Sciatic nerve (tissue), 2 donors: ENCODE data around the gene RAMACL. TPM values are rescaled to one million over a fixed set of nuclear protein-coding genes. Genes with fewer than 3 reads are reported as not detected.
"Not testable (repeated sequence)": the region's sequence is repeated elsewhere in the genome, so short reads cannot be mapped to it uniquely, and the experiment has no call there.

Experiments used
- ATAC-seq: fragments of 200-7000 bp; cut with Tn5 transposase; one replicate; pipeline ENCODE4 v1.9.1; 2020; ENCODE audit warnings: mild to moderate bottlenecking, moderate library complexity
- DNase-seq: peaks from one replicate; pipeline ENCODE4 v3.0.0-alpha.2; 2020; ENCODE audit warnings: low spot score
- intact Hi-C: fragments of 100-400 bp; cut with DNase I; formaldehyde crosslinking; loops from one replicate; pipeline ENCODE4 v1.14.2; 2022
- total RNA-seq: library from RNA; stranded (reverse); fragmentation: NEBNext Ultra II Directional; extraction: Animal tissue kit (Norgen Biotek cat#: 25700); gene quantifications from one replicate; pipeline ENCODE4 v1.2.1, GENCODE V29; 2021
- donor health status: DM: no; HTN: no; CAD: no.
- donor health status: DM: no; HTN: no; CAD: no.

RAMACL gene
- total RNA-seq = 4.3 TPM

DNA sequence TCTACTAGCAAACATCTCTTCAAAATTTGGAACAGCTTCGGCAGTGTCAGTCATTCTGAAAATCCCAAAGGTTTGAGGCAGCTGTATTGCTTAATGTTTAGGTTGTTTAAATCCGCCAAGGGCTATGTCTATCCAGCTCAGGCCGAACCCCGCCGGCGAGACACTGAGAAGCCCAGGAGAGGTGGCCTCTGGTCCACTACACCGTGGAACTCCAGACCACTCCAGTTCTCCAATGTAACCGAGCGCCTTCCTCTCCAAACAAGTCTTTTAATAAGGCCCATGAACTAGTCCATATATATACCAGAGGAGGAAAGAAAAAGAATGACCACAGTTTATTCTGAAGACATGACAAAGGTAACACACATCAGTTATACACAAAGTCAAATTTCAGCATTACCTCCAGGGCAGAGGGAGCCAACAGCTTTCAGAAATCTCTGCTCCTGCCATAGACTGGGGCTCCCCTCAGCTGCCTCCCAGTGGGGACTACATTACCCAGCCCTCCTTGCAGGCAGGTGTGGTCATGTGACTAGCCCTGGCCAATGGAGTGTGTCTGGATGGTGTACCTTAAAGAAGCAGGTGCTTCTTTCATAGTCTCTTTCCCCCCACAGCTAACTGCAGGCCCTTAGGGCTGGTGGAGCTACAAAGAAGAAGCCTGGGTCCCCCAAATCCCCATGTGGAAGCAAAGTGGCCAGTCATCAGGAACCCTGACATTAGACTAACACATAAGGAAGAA is at the start of gene RAMACL:
Gene RAMACL (minus strand): TSS at position 255 of the 733 bp plus-strand sequence. CDS start 201 bp downstream, at position 54.
- ATAC-seq = no peak
- intact Hi-C loops = no loop called here

DNA sequence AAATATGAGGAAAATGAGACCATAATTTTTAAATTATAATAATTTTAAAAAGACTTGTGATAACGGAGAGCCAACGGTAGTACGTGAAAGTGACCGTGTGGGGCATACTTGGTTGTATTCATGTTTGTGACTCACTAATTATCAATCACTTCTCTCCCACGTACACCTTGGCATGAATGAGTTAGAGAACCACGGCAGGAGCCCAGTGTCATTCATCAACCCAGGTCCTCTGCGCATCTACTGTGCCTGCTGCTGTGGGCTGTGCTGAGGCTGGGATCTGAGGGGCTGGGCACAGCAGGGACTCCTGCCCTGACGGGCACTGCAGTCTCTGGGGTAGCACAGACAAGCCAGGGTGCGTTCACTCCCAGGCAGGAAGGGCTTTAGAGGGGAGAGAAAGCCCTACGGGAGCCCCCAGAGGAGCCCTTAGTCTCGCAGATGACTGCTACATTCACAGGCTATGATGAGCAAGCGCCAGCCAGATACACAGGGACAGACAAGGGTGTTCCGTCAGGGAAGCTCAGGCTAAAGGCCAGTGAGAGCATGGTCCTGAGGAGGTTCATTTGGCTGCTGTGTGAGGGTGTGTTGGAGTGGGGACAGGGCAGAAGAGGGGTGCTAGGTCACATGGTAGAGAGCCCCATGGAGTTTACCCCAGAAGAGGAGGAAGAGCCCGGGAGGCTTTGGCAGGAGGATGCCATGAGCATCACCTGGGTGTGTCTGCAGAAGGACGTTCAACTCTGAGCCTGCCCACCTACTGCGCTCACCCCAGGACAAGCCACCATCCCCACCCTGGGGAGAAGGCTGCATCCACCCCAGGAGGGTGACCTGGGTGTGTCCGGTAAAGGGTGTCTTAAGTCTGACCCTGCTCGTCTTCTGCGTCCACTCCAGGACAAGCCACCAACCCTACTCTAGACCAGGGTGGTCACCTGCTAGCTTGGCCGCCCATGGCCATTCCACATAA is 48.8 kb upstream of the RAMACL start:
- ATAC-seq = no peak
- intact Hi-C loops = no loop called here
- DNase-seq = no peak

More for the DNA sequence above, at the start of gene RAMACL:
- no peak for DNase-seq

DNA sequence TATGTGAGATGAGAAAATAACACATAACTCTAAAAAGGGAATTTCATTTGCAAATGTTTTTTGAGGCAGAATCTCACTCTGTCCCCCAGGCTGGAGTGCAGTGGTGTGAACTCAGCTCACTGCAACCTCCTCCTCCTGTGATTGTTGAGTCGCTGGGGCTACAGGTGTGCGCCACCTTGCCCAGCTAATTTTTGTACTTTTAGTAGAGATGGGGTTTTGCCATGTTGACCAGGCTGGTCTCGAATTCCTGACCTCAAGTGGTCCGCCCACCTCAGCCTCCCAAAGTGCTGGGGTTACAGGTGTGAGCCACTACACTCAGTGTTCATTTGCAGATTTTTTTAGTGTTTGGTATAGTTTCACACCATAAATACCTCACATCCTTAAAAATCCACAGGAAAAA is 48.1 kb upstream of the RAMACL start:
- ATAC-seq, DNase-seq, intact Hi-C loops: not testable (repeated sequence)

DNA sequence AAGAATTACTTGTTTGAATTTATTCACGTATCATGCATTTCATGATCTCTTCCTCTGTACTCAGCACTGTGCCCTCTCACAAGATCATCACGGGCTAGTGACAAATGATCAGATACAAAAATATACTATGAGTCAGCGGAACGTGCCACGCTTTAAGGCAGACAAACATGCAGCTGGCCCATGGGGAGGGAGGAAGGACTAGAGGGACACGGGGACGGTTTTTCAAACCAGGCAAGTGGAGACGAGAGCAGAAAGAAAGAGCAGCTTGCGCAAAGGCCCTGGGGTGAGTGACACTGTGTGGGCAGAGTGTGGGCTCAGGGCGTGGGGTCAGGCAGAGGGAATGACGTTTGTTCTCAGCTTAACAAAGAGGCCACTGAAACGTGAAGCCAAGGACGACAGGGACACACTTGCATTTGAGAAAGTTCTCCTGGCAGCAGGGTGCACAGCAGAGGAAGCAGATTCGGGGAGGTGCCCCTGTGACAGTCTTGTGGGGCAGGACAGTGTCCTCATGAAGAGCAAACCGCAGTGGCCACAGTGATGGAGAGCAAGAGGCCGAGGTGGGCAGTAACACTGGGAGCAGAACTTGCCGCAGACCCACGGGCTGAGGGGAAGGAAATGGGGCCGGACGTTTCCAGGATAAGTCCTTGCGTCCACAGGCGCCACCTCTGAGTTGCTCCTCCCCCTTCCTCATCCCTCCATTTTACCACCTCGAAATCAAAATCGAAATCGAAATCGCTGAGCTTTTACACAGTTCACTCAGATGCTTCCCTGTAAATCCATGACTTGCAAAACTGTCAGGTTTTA is 47.5 kb upstream of the RAMACL start:
- intact Hi-C loops = no loop called here
- no peak for DNase-seq
- peak; percentile 51 for ATAC-seq

DNA sequence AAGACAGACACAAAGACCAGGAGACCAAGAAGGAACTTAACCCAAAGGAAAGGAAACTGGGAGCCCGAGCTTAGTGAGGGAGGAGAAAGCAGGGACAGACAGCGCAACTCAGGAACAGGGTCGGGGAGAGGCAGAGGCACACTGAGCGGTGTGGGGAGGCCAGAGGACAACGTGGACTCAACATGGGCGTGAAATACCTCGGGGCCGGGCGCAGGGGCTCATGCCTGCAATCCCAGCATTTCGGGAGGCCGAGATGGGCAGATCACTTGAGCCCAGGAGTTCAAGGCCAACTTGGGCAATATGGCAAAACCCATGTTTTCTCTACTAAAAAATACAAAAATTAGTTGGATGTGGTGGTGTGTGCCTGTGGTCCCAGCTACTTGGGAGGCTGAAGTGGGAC is 46.3 kb upstream of the RAMACL start:
- DNase-seq = no peak
- intact Hi-C loops = no loop called here

DNA sequence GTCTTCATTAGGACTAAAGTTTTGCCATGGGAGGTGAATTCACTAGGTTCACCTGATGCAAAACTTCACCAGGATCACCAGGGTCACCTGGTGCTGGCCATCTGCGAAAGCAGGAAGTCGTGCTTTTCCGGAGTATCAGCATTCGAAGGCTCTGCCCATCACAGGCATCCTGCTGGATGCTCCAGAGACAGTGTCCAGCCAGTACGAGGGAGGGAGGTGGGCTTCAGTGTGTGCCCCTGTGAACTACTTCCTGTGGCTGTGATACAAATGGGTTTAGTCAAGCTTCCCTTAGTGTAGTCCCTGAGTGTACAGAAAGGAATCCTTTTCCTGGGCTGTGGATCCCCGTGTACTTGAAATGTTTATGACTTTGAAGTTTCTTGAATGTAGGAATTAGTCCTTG is 44.0 kb upstream of the RAMACL start:
- ATAC-seq (no peak), DNase-seq (no peak)
- intact Hi-C loops = no loop called here

More for the DNA sequence above, 46.3 kb upstream of the RAMACL start:
- ATAC-seq = no peak

DNA sequence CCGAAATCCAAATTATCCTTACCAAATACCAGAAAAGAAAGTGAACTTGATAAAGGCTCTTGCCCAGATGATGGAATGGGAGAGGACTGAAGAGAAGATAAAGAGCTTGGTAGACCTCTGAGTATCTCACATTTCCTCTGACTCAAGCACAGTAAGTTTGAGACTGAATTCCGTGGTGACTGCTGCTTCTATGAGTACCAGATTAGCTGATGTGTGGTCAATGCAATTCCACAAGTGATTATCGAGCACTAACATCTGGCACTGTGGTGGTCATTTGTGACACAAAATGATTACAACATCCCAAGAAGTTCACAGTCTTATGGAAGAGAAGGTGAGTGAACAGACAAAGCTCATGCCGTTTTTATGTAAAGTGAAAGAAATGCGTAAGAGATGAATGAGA is 43.1 kb upstream of the RAMACL start:
- DNase-seq (no peak), ATAC-seq (no peak)
- intact Hi-C loops = no loop called here

DNA sequence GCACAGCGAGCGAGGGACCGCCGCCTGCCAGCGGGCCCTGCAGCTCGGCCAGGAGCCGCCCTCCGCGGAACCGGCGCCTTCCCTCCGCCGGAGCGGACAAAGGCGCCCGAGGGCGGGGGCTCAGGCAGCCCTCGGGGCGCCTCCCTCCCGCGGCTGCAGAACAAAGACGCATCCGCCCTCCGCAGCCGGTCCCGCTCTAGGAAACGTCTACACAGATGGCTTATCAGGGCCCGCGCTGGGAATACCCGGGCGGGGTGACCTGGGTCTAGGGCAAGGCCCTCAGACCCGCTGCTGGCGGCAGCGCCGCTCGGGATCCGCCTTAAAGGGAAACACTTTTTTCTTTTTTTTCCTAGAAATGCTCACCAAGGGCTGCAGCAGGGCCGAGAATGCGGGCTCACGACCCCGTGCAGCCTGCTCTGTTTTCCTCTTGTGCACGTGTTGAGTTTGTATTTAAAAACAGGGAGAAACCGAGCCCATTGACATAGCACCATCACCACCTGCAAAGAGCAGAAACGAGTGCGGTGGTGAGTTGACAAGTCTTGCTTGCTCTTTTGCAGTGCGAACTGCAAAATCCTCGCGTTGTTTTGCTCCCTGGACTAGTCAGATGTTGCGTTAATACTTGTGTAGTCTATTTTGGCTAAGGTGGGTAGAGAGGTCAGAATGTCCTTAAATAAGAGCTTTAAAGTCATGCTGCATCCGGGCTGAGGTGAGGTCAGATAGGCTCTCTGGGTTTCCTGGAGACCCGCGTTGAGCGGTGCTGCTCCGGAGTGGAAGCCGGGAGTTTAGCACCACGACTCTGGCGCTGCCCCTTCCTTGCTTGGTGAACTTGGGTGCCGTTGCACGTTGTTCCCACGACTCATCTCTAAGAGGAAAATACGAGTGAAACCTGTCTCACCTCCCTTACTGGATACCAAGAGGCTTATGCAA is 41.7 kb upstream of the RAMACL start:
- peak; percentile 12 for ATAC-seq
- intact Hi-C loops = no loop called here

DNA sequence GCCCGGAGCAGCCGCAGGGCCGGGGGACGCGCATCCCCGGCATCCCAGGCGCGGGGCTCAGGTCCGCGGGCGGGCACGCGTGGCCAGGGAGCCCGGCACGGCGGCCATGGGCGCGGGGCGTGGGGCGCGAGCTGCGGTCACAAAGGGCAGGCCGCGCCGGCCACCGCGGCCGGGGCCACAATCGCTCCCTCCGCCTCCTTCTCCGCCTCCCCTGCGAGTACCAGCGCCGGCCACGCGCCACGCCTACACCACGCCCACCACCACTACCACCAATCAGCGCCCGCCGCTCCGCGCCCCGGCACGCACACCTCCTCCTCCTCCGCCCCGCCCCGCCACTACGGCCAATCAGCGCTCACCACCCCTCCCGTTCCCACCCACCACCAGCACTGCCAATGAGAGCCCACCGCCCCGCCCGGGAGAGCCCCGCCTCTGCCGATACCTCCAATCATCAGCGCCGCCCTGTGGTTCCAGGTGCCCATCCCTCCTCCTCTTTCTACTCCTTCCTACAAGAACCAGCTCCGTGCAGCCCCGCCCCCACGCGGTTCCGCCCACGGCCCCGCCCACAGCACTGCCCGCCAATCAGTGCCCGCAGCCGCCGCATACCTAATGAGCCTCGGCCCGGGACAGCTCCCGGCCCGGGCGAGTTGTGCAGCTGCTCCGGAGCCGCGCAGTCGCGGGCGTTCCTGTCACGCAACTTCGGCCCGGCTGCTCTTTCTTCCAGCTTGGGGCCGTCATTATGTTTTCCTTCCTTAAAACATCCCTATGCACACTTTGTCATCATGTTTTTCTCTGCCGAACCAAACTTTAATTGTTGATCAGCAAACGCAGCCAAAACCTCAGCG is 40.8 kb upstream of the RAMACL start, which contains the start of gene RPS6KA2:
Gene RPS6KA2 (minus strand): TSS at position 219 of the 842 bp plus-strand sequence. CDS start 232 bp downstream, outside the sequence.
- peak; percentile 100 for DNase-seq
- intact Hi-C loops = no loop called here
- ATAC-seq = peak; percentile 97

More for the DNA sequence above, 41.7 kb upstream of the RAMACL start:
- DNase-seq = peak; percentile 80

DNA sequence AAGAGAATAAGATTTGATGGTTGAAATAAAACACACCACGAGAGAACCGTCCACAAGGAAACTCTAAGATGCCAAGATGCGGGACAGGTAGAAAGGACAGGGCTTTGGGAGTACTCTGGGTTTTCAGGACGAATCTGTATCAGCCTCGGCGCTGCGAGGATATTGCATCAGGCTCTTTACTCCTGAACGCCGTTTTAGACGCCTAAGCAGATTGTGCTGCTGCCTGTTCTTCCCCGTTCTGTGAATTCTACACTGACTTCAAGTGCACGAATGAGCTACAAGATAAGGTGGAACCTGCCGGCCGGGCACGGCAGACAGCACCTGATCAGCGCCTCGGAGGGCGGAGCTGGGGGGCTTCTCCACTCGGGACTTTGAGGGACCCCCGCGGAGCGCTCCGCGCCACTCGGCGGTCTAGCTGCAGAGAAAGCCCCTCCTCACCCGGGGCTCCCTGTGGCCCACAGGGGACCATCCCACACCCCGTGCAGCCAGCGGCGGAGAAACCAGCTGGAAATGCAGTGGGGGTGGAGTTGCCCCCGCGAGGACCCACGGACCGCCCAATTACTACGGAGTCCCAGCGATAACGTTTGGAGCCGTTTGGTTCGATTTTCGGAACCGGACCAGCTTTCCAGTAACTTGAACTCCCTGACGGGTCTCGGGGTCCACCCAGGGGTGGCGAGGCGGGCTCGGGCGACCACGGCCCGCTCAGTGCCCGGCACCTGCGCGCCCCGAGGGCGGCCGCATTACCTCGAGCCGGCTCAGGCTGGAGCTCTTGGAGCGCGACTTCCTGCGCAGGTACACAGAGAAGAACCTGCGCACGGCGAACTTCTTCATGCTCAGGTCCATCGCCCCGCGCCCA is 39.9 kb upstream of the RAMACL start:
- DNase-seq (peak; percentile 74), ATAC-seq (no peak)
- intact Hi-C loops = no loop called here

DNA sequence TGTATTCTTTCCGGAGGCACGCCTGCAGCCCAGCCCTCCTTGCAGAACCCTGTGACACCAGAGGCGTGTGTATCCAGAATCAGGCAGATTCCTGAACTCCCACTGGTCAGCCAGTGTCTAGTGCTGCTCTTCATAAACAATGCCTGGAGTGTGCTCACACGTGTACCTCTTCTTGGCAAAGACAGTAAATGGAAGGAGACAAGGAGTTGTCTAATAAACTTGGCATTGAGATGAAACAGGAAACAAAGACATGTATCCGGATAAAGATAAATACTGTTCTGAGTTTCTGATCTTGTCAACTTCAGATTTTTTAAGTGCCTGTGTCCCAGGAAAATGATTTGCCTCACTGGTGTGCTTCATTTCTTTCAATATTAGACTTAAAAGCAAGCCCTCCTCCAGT is 38.9 kb upstream of the RAMACL start:
- intact Hi-C loops = no loop called here
- ATAC-seq (no peak), DNase-seq (no peak)

DNA sequence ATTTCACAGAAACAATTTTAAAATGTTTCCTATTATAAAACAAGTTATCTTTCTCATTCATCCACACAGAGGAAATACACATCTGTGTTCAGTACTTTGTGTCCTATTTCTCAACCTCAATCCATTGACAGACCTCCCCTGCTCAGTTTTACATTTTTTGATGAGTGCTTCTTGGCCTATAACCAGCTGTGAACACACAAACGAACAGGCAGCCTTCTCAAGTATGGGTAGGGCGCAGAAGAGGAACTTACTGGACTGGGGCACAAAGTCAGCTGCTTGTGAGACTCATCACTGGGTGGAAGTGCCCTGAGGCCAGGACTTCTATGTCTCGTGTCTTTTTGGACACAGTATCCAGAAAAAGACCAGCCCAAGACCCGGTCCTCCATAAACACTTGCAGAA is 37.8 kb upstream of the RAMACL start:
- intact Hi-C loops = no loop called here
- DNase-seq (no peak), ATAC-seq (peak; percentile 0)

DNA sequence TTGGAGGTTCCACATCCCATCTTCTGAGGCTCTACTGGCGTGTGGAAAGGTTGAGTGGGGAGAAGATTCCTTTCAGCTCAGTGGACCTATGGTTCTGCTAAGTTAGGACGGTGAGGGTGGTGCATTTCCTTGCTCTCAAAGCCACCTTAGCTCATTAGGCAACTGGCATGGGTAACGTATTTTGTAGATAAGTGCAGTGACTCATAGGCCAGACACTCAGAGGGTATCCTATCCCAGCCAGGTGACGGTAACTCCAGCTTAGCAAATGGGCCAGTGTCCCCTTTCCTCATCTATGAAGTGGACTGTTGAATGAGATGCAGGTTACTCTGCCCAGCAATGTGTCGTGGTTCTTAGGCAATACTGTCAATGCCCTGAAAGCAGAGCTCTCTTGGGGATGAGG is 36.8 kb upstream of the RAMACL start:
- no peak for ATAC-seq
- intact Hi-C loops = no loop called here
- no peak for DNase-seq

DNA sequence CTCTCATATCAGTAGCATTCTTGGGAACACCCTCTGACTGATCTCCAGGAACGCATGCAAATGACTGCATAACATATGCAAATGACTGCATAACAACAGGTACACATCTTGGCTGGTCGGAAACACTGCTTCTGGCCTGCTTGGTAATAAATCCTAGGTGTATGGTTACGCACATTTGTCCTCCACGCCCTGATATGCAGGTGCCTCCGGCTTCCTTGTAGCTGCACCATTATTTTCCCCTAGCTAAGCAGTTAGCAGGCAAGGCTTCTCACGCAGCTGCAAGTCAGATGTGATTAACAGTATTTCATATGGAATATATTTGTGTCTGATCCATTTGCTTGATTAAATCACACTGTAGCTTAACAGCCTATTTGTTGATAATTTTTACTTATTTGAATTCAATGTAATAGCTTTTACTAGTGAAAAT is 34.6 kb upstream of the RAMACL start:
- DNase-seq = no peak
- ATAC-seq = no peak
- intact Hi-C loops = no loop called here

DNA sequence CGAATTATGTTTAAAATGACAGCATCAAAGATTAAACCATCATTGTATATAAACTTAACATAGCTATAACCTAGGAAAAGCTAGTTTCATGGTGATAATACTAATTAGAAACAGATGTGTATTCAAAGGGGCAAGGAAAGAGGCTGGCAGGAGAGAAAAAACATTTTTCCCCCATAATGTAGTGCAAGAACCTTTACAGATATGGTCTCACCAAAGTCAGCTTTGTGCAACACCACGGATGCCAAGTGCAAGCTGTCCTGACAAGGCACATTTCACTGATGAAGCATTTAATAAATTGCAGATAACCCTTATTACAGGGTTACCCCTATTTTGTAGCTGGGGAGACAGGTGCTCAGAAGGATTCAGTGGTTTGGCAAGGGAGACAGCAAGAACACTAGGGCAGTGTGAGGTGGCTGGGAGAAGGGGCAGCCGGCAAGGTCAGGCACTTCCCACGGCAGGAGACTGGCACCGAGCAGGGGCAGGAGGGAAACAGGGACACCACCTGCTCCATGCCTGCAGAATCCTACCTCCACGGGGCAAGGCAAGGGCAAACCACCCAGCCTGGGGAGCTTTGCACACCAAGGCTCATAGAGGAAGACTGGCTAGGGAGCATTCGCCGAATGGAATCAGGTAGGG is 34.1 kb upstream of the RAMACL start:
- DNase-seq (no peak), ATAC-seq (no peak)
- intact Hi-C loops = no loop called here

DNA sequence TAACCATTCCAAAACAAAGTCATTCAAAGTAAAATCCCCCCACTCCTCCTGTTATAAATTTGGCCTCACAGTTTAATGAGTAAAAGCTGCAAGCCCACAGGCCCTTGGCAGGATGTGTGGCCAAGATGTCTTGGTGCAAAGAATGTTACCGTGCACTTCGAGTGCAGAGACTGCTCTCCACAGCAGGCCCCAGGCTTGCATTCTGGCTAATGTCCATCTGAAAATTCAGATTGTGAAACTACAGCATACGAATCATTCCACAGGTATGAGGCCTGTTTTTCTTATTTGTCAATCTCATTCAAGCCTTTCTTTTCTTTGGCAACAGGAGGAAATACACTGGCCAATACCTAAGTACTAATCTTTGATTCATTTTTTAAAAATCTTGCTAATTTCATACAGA is 33.4 kb upstream of the RAMACL start:
- intact Hi-C loops = no loop called here
- ATAC-seq (peak; percentile 83), DNase-seq (no peak)
